CD4-positive, alpha-beta T cell treated with Interferon alpha-2 for 1 hour (primary cell): ENCODE data around the gene AGBL4.

Experiments used
- DNase-seq, 2 donors: peaks; one replicate each; pipeline ENCODE4 v3.0.0-alpha.2; 2020 to 2022

AGBL4 gene

DNA sequence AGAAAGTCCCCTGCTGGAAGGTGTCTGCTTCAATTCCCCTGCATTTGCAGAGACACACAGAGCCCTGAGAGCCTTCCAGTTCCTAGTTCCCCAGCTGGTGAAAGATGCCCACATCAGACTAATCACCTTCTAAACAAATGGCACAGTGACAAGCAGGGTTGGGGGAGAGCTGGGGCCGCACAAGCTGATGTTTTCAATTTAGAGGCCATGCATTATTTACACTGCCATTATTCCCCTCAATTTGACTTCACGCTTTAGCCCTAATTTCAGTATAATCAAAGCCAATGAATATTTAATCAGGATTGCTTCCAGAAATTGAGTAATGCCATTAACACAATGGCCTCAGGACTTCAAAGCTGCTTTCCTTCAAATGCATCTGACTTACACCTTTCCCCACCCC lies 1328.6 kb downstream of the AGBL4 start:
- DNase-seq = no peak

- DNase-seq = no peak
Measured at GRCh38 chr1:48693674-48694320, 1330.0 kb downstream of the AGBL4 start.

- no peak for DNase-seq
Measured at GRCh38 chr1:48693180-48693579, 1330.6 kb downstream of the AGBL4 start.

DNA sequence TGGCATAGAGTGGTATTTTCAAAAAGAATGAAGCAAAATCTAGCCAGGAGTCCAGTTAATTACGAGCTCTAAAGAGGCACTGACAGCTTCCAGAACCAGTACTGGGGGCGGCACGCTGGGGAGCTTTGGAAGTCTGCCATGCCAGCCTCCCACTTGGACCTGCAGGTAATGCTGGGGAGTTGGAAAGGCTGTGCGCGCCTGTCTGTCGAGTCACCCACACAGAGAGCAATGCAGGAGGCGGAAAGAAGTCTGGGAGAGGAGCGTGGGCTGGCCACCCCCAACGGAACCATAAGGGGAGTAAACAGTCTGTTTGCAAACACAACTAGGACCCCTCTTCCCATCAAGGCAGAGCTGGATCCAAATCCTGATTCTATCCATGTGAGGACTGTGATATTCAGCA lies 1331.5 kb downstream of the AGBL4 start:
- no peak for DNase-seq

- no peak for DNase-seq
Measured at GRCh38 chr1:48691429-48692001, 1332.2 kb downstream of the AGBL4 start.

DNA sequence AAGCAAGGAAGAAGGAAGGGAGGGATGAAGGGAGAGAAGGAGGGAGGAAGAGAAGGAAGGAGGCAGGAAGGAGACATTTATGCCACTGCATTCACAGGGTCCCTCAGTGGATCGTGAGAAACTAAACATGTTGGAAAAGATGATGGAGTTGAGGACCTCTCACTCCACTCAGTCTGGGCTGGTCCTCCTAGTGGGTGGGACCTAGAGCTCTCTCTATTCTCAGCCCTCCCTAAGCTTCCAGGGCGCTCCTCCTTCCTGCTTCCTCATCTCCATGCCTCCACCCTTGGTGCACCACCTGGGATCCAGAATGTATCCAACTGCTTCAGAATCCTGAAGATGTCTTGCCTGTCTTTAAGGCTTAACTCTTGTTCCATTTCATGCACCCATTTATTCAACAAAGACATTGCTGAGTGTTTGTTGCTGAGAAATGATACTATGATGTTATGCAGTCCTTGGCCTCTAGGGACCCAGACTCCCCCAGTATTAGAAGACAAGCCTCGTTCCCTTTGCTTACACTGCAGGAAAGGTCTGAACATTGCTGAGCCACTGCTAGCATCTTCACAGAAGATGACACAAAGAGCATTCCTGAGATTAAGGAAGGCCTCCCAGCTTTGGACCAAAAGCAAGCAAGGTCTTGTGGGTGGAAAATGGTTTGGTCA lies 1335.5 kb downstream of the AGBL4 start:
- no peak for DNase-seq

DNA sequence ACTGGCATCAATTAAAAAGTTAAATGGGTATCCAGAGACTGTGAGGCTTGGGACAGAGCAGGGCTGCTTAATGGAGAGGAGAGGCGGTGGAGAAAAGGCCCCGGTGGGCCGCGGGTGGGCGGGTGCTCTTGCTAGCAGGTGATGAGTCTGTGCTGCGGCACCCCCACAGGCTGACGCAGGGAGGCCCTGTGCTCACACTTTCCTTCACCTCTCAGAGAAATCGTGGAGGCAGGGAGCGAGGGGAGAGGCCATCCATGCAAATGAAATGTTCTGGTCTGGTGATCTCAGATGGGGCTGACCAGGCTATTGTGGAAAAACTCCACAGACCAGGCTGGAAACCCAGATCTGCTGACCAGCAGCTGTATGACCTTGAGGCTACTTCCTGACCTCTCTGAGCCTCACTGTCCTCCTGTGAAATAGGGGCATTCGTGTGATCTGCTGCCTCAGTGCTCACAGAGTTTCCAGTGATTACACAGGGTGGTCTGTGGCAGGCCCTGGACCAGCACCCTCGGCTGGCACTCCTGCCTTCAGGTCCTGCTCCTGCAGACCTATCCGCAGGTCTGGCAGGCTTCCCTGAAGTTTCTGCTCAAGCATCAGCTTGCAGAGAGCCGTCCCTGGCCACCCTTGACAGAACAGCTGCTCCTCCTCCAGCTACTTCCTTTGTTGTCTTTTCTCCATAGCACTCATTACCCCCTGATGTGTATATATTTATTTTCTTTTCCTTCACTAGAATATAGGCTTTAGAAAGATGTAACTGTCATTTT lies 1336.3 kb downstream of the AGBL4 start:
- no peak for DNase-seq

- no peak for DNase-seq
Measured at GRCh38 chr1:48686159-48686558, 1337.6 kb downstream of the AGBL4 start.

GRCh38 chr1:48684381-48684780 lies 1339.4 kb downstream of the AGBL4 start:
- no peak for DNase-seq

DNA sequence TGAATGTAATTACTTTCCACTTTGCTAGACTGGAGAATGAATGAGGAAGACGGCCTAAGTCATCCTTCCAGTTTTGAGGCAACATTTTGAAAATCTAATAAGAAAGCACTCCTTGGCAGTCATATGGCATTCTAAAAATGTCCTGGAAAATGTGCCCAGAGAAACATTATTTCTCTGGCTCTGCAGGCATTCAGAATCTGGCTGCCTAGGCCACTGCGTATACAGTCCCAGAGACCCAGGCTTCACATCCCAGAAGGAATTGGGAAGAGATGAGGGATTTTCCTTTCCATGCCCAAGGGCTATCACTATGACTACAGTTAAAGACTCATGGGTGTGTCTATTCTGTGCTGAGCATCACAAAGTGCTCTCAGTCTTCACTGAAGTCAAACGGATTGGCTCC lies 1339.9 kb downstream of the AGBL4 start:
- DNase-seq = no peak

DNA sequence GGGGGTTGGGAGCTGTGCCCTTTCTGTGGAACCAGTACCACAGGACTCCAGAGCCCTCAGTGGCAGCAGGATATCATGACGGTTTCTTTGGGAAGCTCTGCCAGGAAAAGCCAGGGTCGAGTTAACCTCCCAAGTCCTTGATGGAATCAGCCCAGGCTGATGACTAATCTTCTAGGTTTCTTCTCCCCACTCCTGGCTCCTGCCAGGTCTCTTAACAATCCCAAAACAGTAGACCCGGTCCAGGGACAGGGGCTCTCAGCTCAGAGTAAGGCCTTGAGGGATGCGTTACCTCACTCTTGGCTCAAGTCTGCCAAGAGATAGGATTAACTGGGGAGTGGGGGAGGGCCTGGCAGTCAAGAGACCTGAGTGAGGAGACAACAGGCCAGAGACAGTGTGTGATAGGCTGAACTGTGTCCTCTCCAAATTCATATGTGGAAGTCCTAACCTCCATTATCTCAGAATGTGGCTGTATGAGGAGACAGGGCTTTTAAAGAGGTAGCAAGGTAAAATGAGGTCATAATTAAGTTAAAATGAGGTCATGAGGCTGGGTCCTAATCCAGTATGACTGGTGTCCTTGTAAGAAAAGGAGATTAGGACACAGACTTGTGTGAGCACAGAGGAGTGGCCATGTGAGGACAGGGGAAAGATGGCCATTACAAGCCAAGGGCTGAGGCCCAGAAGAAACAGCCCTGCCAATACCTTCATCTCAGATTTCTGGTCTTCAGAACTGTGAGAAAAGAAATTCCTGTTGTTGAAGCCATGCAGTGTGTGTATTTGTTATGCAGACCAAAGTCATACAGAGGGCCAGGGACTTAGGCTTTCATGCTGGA lies 1342.1 kb downstream of the AGBL4 start:
- DNase-seq = no peak

DNA sequence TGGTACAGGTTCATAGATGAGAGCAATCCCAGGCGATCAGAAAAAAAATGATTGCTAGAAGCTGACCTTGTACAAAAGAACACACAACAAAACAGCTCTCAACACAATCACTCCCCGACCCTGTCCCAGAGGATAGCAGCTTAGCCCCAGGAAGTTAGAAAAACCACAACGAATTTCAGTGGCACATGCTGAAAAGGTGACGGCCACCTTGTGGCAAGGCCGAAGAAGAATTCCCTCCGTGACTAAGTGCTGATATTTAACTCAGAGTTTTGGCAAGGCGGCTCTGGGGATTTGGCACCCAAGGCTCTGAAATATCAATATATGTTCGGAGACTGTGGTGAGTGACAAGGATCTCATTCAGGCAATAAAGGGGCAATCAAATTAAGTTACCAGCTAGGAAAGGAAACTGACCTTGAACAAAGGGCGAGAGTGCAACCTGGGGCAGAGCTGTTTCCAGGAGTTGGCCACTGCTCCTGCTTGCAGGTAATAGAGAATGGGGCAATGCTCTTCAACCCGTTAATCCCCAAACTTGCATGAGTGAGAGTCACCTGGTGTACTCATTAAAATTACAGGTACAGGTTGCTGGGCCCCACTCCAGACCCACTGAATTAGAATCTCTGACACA lies 1343.2 kb downstream of the AGBL4 start:
- no peak for DNase-seq

DNA sequence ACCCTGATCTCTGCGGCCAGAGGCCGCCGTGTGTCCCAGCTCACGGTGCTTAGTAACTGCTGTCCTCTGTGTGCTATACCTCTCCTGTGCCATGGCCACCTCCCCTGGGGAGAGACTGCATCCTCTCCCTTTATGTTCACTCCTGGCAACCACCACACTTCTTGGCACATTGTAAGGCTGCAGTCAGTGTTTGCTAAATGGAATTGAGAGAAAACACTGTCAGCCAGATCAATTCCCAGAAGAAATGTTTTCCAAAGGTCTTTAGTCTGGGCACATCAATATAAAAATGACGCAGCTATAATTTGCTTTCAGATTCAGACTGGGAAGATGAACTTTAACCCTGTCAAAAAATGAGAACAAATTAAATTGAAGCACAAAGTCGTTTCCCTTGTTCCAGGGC lies 1343.9 kb downstream of the AGBL4 start:
- DNase-seq = no peak

DNA sequence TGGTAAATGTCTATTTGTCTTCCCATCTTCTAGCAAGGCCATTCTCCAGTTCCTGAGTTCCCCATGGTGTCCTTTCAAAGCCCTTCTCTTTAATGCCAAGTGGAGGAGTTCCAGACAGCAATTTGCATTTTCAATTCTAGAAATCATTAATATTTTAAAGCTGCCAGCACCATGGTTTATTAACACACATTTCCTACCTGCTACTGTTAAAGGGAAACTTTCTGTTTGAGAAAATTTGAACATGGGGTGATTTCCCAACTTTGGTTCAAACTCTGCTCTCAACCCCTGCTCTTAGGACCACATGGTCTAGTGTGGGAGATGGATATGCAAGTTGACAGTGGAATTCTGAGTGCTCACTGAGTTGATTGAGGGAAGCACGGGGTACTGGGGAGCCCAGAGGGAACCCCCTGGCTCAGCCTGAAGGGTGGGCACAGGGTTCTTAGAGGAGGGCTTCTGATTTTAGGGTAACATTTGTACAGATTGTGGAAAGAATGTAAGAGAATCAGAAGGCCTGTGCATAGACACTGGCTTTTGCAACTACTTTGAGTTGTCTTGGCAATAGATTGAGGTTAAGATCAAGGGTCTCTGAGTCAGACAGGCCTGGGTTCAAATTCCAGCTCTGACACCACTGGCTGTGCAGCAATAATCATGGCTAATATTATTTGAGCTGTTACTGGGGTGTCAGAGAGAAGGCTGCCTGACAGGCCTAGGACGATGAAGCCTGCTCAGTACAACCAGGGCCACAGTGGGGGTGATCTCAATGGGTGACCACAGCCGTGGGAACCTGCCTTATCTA lies 1344.8 kb downstream of the AGBL4 start:
- no peak for DNase-seq

GRCh38 chr1:48677306-48678287 lies 1346.2 kb downstream of the AGBL4 start:
- DNase-seq = peak; percentile 13 to 16

GRCh38 chr1:48676822-48677221 lies 1346.9 kb downstream of the AGBL4 start:
- DNase-seq = no peak

- no peak for DNase-seq
Measured at GRCh38 chr1:48676376-48676775, 1347.4 kb downstream of the AGBL4 start.

DNA sequence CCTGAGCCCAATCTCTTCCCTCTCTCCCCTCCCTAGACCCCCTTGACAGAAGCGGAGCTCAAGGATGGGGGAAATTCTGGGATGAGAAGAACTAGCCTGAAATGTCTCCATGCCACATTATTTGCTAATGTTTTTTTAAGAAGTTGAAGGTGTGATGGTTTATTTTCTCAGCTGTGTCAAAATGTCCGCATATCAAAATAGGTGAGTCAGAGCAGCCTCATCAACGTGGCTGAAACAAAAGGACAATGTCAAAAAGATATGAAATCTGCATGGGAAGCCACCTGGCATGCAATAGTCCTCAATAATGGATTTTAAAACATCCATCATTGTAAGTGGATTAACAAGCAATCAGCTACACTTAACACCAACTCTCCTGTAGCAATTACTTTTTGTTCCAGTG lies 1348.5 kb downstream of the AGBL4 start:
- no peak for DNase-seq

DNA sequence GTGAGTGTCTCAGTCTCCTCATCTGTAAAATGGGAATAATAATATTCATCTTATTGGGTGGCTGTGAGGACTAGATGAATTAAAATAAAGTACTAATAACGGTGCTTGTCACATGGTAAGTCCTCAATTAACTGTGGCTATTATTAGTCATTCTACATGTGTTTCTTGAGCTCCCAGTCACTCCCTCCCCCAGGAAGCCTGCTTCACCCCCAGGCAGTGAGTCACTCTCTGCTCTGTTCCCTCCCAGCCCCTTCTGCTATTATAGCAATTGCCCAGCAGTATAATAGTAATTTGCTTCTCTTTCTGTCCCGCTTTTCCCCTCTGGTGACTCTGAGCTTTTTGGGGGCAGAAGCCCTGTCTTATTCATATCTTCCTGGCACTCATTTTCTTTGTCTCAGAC lies 1349.1 kb downstream of the AGBL4 start:
- DNase-seq = no peak
